ENCODE data around the gene TNP1. TPM values are rescaled to one million over a fixed set of nuclear protein-coding genes. Genes with fewer than 3 reads are reported as not detected.

Gene TNP1
- polyA plus RNA-seq, 3 donors: not detected

- WGBS, 3 donors: 66 to 84% (median 68%) methylated on average over 3 of the region's 3 CpGs
- no peak overlapping the region for H3K27ac ChIP-seq (ENCODE audit: low read depth, low read length)
These were observed 4.3 kb downstream of the TNP1 start for GRCh38 chr2:216855605-216856004.

DNA sequence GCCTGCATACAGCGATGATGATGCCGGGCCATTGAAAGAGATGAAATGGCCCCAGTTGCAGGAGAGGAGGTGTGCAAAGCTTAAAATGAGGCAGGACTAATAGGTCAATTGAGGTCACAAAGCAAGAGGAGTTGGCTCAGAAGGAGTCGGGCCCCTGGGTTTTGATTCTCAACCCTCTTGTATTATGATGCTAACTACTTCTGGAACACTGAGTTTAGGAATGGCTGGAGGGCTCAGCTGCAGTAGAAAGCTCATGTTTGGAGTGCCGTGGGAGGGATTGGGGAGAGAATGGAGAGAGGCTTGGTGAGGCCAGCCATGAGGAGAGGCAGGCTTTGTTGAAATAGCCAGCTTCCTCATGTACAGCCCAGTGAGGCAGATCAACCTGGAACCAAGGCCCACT is 4.8 kb downstream of the TNP1 start:
- H3K27ac ChIP-seq (ENCODE audit: low read depth, low read length): no peak overlapping the region
- WGBS, 3 donors: 95 to 97% (median 96%) methylated on average over 4 of the region's 4 CpGs

GRCh38 chr2:216851486-216852090 is 8.3 kb downstream of the TNP1 start:
- no peak overlapping the region for H3K27ac ChIP-seq (ENCODE audit: low read depth, low read length)
- 53 to 89% (median 83%) methylated on average over 1 of the region's 1 CpG for WGBS, 3 donors

DNA sequence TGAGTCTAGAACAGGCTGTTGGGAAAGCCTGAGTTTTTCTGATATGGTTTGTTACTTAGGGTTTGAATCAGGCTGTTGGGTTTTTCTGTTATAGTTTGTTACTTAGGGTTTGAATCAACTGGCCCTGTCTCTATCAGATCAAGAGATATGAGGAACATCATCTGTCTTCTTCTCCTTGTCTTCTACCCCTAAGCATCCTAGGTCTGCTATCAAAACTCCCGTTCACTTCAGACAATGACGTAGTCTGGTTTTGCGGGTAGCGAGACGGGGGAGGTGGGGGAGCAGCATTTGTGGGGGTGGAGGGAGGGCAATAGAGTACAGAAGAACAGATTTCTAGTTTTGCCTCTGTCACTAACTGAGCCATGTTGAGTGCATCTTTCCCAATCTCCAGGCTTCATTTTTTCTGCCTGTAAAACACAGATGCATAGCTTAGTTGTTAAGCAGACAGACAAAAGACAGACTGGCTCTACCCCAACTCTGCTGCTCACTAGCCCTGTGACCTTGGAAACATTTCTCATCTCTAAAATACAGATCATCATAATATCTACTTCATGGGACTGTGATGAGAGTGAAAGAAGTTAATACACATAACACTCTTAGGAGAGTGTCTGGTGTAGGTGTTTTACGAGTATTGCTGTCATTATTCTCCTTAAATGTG is 9.1 kb downstream of the TNP1 start:
- H3K27ac ChIP-seq (ENCODE audit: low read depth, low read length): no peak overlapping the region
- 84 to 92% (median 91%) methylated on average over 6 of the region's 6 CpGs for WGBS, 3 donors

DNA sequence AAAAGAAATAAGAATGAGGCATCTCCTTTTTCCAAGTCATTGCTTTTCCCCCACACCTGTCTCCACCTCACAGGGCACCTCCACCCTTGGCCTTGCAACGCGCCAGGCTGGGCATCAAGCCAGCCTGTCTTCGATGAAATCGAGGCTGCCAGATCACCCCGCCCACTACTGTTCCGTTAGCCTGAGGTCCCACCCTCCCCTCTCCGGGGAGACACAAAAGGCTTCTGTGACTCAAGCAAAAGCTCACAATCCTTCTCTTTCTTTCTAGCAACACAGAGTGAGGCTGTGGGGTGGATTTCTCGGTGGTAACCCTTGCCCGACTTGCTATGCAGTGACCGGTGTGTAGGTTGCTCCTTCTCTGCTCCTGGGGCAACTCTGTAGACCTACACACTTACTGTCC is 9.9 kb downstream of the TNP1 start:
- no peak overlapping the region for H3K27ac ChIP-seq (ENCODE audit: low read depth, low read length)
- 38 to 62% (median 61%) methylated on average over 10 of the region's 10 CpGs for WGBS, 3 donors

GRCh38 chr2:216845426-216845825 is 14.4 kb downstream of the TNP1 start:
- 81 to 89% (median 84%) methylated on average over 2 of the region's 2 CpGs for WGBS, 3 donors
- no peak overlapping the region for H3K27ac ChIP-seq (ENCODE audit: low read depth, low read length)

GRCh38 chr2:216842636-216843035 is 17.2 kb downstream of the TNP1 start:
- WGBS, 3 donors: 62 to 70% (median 67%) methylated on average over 10 of the region's 10 CpGs
- no peak overlapping the region for H3K27ac ChIP-seq (ENCODE audit: low read depth, low read length)

- H3K27ac ChIP-seq (ENCODE audit: low read depth, low read length): no peak overlapping the region
- WGBS, 3 donors: 89 to 98% (median 93%) methylated on average over 3 of the region's 3 CpGs
These were observed 20.2 kb downstream of the TNP1 start for GRCh38 chr2:216839688-216840087.

DNA sequence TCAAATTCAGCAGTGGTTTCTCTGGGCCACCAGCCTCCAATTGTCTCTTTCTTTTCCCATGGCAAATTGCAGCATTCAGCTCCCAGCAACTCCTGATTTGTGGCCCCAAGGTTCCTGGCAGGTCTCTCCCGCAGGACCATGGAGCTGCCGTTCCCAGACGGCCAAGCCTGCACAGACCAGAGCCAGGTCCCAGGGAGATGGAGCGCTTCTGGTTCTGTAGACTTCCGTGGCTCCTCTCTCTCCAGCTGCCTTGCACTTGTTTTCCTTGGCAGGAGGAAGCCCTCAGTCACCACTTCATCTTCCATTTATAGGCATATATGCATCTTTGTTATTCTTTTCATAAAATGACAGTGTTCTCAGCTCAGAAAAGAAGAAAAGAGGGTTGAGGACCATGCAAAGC is 21.7 kb downstream of the TNP1 start:
- H3K27ac ChIP-seq (ENCODE audit: low read depth, low read length): no peak overlapping the region
- 70 to 79% (median 70%) methylated on average over 5 of the region's 5 CpGs for WGBS, 3 donors

- H3K27ac ChIP-seq (ENCODE audit: low read depth, low read length): no peak overlapping the region
These were observed 22.1 kb downstream of the TNP1 start for GRCh38 chr2:216837740-216838139.

DNA sequence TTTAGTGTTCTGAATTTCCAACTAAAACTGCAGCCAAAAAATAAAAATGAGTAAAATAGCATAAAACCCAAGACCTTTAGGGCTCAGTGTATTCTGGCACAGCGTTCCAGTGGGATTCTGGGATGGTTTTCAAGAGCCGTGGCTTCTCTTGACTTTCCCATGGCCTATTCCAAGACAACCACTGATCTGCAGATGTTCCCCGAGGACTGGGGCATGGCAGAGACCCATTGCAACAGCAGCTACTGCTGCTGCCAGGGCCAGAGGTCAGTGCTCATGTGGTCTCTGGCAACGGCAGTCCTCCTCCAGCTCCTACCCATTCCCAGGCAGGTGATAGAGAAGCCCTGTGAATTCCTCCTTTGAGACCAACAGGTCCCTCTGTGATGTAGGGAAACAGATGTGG is 26.8 kb downstream of the TNP1 start:
- no peak overlapping the region for H3K27ac ChIP-seq (ENCODE audit: low read depth, low read length)
- 61 to 73% (median 71%) methylated on average over 4 of the region's 4 CpGs for whole genome bisulfite sequencing, 3 donors

More at GRCh38 chr2:216837740-216838139, 22.1 kb downstream of the TNP1 start:
- 62 to 66% (median 62%) methylated on average over 6 of the region's 6 CpGs for WGBS, 3 donors

- WGBS, 3 donors: 73 to 89% (median 77%) methylated on average over 1 of the region's 1 CpG
- H3K27ac ChIP-seq (ENCODE audit: low read depth, low read length): no peak overlapping the region
These were observed 29.5 kb downstream of the TNP1 start for GRCh38 chr2:216830346-216830745.

DNA sequence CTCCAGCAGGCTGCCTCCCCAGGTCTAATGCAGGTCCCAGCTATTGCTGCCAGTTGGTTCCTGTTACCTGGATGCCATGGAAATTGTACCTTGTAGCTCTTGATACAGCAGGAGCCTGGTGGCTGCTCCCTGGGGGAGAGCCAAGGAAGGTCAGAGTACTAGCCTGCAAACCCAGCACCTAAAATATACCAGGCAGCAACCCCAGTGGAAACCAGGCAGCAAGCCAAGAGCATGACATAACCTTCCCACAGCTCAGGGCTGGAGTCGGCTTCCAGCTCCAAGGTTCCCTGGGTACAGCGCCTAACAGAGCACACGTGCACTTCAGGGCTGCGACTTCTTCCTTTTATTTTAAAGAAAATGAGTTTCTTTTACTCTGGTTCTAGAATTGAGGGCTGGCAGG is 30.3 kb downstream of the TNP1 start:
- WGBS, 3 donors: 23 to 38% (median 30%) methylated on average over 4 of the region's 4 CpGs
- H3K27ac ChIP-seq (ENCODE audit: low read depth, low read length): no peak overlapping the region

- no peak overlapping the region for H3K27ac ChIP-seq (ENCODE audit: low read depth, low read length)
- WGBS, 3 donors: 61 to 76% (median 66%) methylated on average over 6 of the region's 6 CpGs
These were observed 32.7 kb downstream of the TNP1 start for GRCh38 chr2:216827073-216827720.

DNA sequence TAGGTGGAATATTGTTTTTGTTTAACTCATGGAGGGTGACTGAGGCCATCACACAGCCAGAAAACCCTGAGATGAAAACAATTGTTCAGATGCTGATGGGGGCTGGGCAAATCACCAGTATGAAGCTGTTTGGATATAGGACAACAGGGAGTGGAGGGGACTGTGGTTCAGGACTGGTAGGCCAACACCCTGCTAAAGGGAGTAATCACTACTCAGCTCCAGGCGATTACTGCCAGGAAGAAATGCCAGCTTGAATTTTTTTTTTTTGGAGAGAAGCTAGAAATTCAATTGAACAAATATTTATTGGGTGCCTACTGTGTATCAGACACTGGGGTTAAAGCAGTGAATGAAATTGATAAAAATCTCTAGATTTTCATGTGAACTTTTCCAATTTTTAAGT is 37.4 kb downstream of the TNP1 start:
- H3K27ac ChIP-seq (ENCODE audit: low read depth, low read length): no peak overlapping the region
- 80 to 94% (median 88%) methylated on average over 1 of the region's 1 CpG for WGBS, 3 donors

- 79 to 95% (median 92%) methylated on average over 3 of the region's 3 CpGs for WGBS, 3 donors
- no peak overlapping the region for H3K27ac ChIP-seq (ENCODE audit: low read depth, low read length)
These were observed 39.2 kb downstream of the TNP1 start for GRCh38 chr2:216820709-216821108.

DNA sequence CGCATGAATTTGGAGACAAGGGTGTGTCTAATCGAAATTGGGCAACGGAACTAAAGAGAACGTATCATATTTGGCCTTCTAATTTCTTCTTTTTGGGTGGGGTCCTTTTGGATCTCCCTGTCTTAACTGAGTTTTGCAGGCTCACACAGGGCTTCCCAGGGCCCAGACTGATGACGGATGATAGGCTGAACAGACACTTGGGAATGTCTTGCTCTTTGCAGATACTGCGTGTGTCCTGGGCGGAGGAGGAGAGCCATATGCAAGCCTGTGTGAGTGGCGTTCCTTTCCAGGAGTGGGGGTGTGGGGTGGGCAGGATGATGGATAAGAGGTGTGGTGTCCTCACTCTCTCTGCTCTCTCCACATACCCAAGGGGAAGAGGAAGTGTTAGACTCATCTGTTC is 40.1 kb downstream of the TNP1 start:
- 85 to 90% (median 87%) methylated on average over 8 of the region's 8 CpGs for WGBS, 3 donors
- no peak overlapping the region for H3K27ac ChIP-seq (ENCODE audit: low read depth, low read length)

- 67 to 85% (median 84%) methylated on average over 3 of the region's 3 CpGs for WGBS, 3 donors
These were observed 40.8 kb downstream of the TNP1 start for GRCh38 chr2:216819055-216819454.

GRCh38 chr2:216810399-216811160 is 49.3 kb downstream of the TNP1 start:
- H3K27ac ChIP-seq (ENCODE audit: low read depth, low read length): no peak overlapping the region
- WGBS, 3 donors: 88 to 89% (median 88%) methylated on average over 30 of the region's 30 CpGs

More at GRCh38 chr2:216819055-216819454, 40.8 kb downstream of the TNP1 start:
- no peak overlapping the region for H3K27ac ChIP-seq (ENCODE audit: low read depth, low read length)
